ENCODE data around the gene FKBP9. TPM values are rescaled to one million over a fixed set of nuclear protein-coding genes. Genes with fewer than 3 reads are reported as not detected.

FKBP9 gene
- total RNA-seq, 1 experiment from 2014 or later = 11.1 TPM

GRCh38 chr7:32941681-32942414, 15.4 kb upstream of the FKBP9 start:
- no peaks in the 10 kb centered on the region for H3K9me3 ChIP-seq (ENCODE audit: control insufficient read depth, low read depth, low read length)
- H3K36me3 Mint-ChIP-seq (ENCODE audit: insufficient read depth in 1 of 3, low read depth in 3 of 3) = peaks cover 0 to 4% (median 1%) of the 10 kb centered on the region in 3 experiments; a peak in 4 of 7 replicates
- H3K4me2 ChIP-seq (ENCODE audit: insufficient read depth, insufficient read length, low read length) = peak overlapping the region; percentile 47
- no peak overlapping the region for H2BK12ac ChIP-seq (ENCODE audit: insufficient read length, low read depth, low read length)
- no peak overlapping the region for H2AK5ac ChIP-seq (ENCODE audit: insufficient read length, low read length)
- H3K4ac ChIP-seq (ENCODE audit: low read depth, low read length) = no peak overlapping the region
- peak; percentile 41 for DNase-seq
- H3K4me1 Mint-ChIP-seq = peaks cover 14% of the 10 kb centered on the region in 2 experiments
- peaks cover 99% of the 10 kb centered on the region for H3K27me3 Mint-ChIP-seq (ENCODE audit: low read depth)
- H3K9ac ChIP-seq (ENCODE audit: extremely low read depth, insufficient read length, low read length) = no peak overlapping the region
- no peaks in the 10 kb centered on the region for H4K20me1 ChIP-seq (ENCODE audit: control insufficient read depth, insufficient read depth, insufficient read length)
- no peak overlapping the region for H4K5ac ChIP-seq (ENCODE audit: insufficient read length, low read depth, low read length)
- no peaks in the 10 kb centered on the region for H3K79me2 ChIP-seq (ENCODE audit: insufficient read depth, low read length)
- no peak overlapping the region for H3T11ph ChIP-seq (ENCODE audit: low read length)
- no peak overlapping the region for H2BK15ac ChIP-seq (ENCODE audit: low read depth, low read length)
- WGBS (ENCODE audit: extremely low coverage, insufficient read length, low lambda C conversion rate) = no CpG with 5 or more reads among the region's 22 CpGs
- H2BK120ac ChIP-seq (ENCODE audit: low read depth, low read length, poor library complexity, severe bottlenecking) = no peak overlapping the region
- peak overlapping the region in 1 of 3 experiments; percentile 72; a peak in 4 of 7 replicates for H3K27ac Mint-ChIP-seq
- no peak overlapping the region for H3K23ac ChIP-seq (ENCODE audit: insufficient read length, low read depth, low read length)
- H4K91ac ChIP-seq (ENCODE audit: insufficient read length, low read depth, low read length) = no peak overlapping the region
- no peaks in the 10 kb centered on the region for H3K4me1 ChIP-seq (ENCODE audit: insufficient read depth, low read length)
- H3K27ac ChIP-seq (ENCODE audit: insufficient read length, low read depth, low read length) = no peak overlapping the region
- no peak overlapping the region for H2AFZ ChIP-seq (ENCODE audit: low read length)
- no peak for TF ChIP-seq CTCF (conservative IDR thresholded peaks at IDR 0.05)
- H3K27me3 ChIP-seq (ENCODE audit: insufficient read depth, low read length) = peaks cover 55% of the 10 kb centered on the region
- H2BK5ac ChIP-seq (ENCODE audit: insufficient read length, low read length) = no peak overlapping the region
- H3K9me3 Mint-ChIP-seq = peaks cover 6 to 15% of the 10 kb centered on the region in 2 experiments
- H2BK20ac ChIP-seq (ENCODE audit: low read depth, low read length, poor library complexity, severe bottlenecking) = no peak overlapping the region
- peak overlapping the region; percentile 62 to 86 for H3K4me3 Mint-ChIP-seq
- H3K18ac ChIP-seq (ENCODE audit: insufficient read length, low read depth, low read length) = no peak overlapping the region
- no peak overlapping the region for H3K14ac ChIP-seq (ENCODE audit: insufficient read depth, low read length)
- H3K56ac ChIP-seq (ENCODE audit: insufficient read length, low read depth, low read length) = no peak overlapping the region
- H4K8ac ChIP-seq (replicated peaks; ENCODE audit: insufficient read length, low read depth, low read length) = no peak overlapping the region
- H3K23me2 ChIP-seq (ENCODE audit: insufficient read length, low read depth, low read length, poor library complexity, severe bottlenecking) = peaks cover 10% of the 10 kb centered on the region
- H3K79me1 ChIP-seq (ENCODE audit: insufficient read depth, low read depth, low read length, poor library complexity, severe bottlenecking) = no peaks in the 10 kb centered on the region

Data from H9 (cell line).